Measurements from ENCODE around the gene TMEM120A.

The TMEM120A gene

GRCh38 chr7:75993689-75994387 is 557 bp downstream of the TMEM120A start:
- peak; percentile 28 for DNase-seq

GRCh38 chr7:75992083-75992755 is 2.2 kb downstream of the TMEM120A start:
- no peak for DNase-seq

GRCh38 chr7:75991531-75992082 is 2.8 kb downstream of the TMEM120A start:
- no peak for DNase-seq

GRCh38 chr7:75989500-75990388 is 4.7 kb downstream of the TMEM120A start:
- DNase-seq, result no peak

- no peak for DNase-seq
These were observed 5.6 kb downstream of the TMEM120A start for GRCh38 chr7:75988568-75989499.

GRCh38 chr7:75987805-75988567 is 6.4 kb downstream of the TMEM120A start:
- DNase-seq, result no peak

GRCh38 chr7:75987026-75987804 is 7.2 kb downstream of the TMEM120A start:
- no peak for DNase-seq

- no peak for DNase-seq
These were observed 8.1 kb downstream of the TMEM120A start for GRCh38 chr7:75986147-75986781.

- DNase-seq, result no peak
These were observed 8.8 kb downstream of the TMEM120A start for GRCh38 chr7:75985518-75986146.

- no peak for DNase-seq
These were observed 9.3 kb downstream of the TMEM120A start for GRCh38 chr7:75985009-75985517.

GRCh38 chr7:75984130-75985008 is 10.0 kb downstream of the TMEM120A start:
- no peak for DNase-seq

- no peak for DNase-seq
These were observed 10.8 kb downstream of the TMEM120A start for GRCh38 chr7:75983471-75984129.

- no peak for DNase-seq
These were observed 11.9 kb downstream of the TMEM120A start for GRCh38 chr7:75982306-75983064.

GRCh38 chr7:75981453-75982305 is 12.7 kb downstream of the TMEM120A start:
- DNase-seq, result no peak

GRCh38 chr7:75981203-75981452 is 13.3 kb downstream of the TMEM120A start:
- no peak for DNase-seq

Data from fibroblast of skin of right quadriceps (primary cell).